Measurements from ENCODE around the gene MBTPS1. TPM values are rescaled to one million over a fixed set of nuclear protein-coding genes. Genes with fewer than 3 reads are reported as not detected.

Gene MBTPS1
- total and polyA plus RNA-seq, 9 of the 15 experiments (the other 6 are each of a cell fraction or from before 2014, with no cell fraction given): 2.8 to 57.6 (median 43.8) TPM

- WGBS (ENCODE audit: insufficient coverage, low coverage, missing lambda C conversion rate): 92% methylated on average over 7 of the region's 7 CpGs
- no peak for FAIRE-seq
- Histone ChIP-seq H3K79me2 (ENCODE audit: control insufficient read depth, insufficient read depth, low read length) (no peaks in the 10 kb centered on the region), H3K27ac (ENCODE audit: extremely low read depth, low read depth, low read length) (no peak overlapping the region), H3K4me1 (replicated peaks in 1 of 2; ENCODE audit: control insufficient read depth in 2 of 2, insufficient read depth in 2 of 2, low read length in 2 of 2) (peaks cover 8 to 21% of the 10 kb centered on the region in 2 experiments; a peak in 4 of 5 replicates), H3K27me3 (ENCODE audit: control insufficient read depth in 2 of 2, insufficient read depth in 2 of 2, low read length in 2 of 2) (no peaks in the 10 kb centered on the region), H3K9ac (ENCODE audit: insufficient read depth in 1 of 2, low read depth in 2 of 2, low read length in 2 of 2) (no peak overlapping the region), H3K36me3 (ENCODE audit: control insufficient read depth, insufficient read depth, low read length) (peaks cover 94% of the 10 kb centered on the region), H3K9me1 (ENCODE audit: control insufficient read depth, insufficient read depth, low read length) (peaks cover 4% of the 10 kb centered on the region), H2AFZ (ENCODE audit: low read depth, low read length) (no peak overlapping the region), H4K20me1 (replicated peaks; ENCODE audit: control insufficient read depth, insufficient read depth, low read length) (no peaks in the 10 kb centered on the region; the same call in 1 of the 2 replicates), H3K4me3 (no peak overlapping the region), H3K4me2 (ENCODE audit: insufficient read depth, low read length) (no peak overlapping the region), H3K9me3 (replicated peaks; ENCODE audit: control insufficient read depth, insufficient read depth, low read depth, low read length) (no peaks in the 10 kb centered on the region)
- intact Hi-C loops (cut with micrococcal nuclease): no loop called here
- no TSS peak for BruUV-seq (replicated peaks)
- CTCF ChIA-PET (ENCODE audit: low intra/inter-chr PET ratio): no interaction called here
- DNase-seq (ENCODE audit: extremely low read depth in 1 of 4, low spot score in 3 of 4): no peak
- ATAC-seq: no peak
- in situ Hi-C loops (cut with MboI): no loop called here
- POLR2A ChIA-PET: interaction anchor here (0.5 to 1.2 kb wide), 3 partner anchors 14 to 1871 kb away, joined by 3 to 4 read pairs (median 3); partner anchors contain the start of gene SLC38A8
- TF ChIP-seq SFPQ (IDR thresholded peaks at IDR 0.05; ENCODE audit: low read depth, low read length): no peak
- TF ChIP-seq SMAD4 (CRISPR knock-in tag; conservative IDR thresholded peaks at IDR 0.05): no peak
- TF ChIP-seq MEIS2 (IDR thresholded peaks at IDR 0.05; ENCODE audit: partially characterized antibody): no peak
- TF ChIP-seq IRF9 (tag; IDR thresholded peaks at IDR 0.05): no peak
- TF ChIP-seq HMGN3 (IDR thresholded peaks at IDR 0.05; ENCODE audit: borderline replicate concordance, extremely low read depth, insufficient read length, low read depth, low read length): no peak
- no peak for TF ChIP-seq MBD1 (CRISPR knock-in tag; IDR thresholded peaks at IDR 0.05)
- no peak for TF ChIP-seq PCBP1 (IDR thresholded peaks at IDR 0.05; ENCODE audit: low read depth, low read length, poor library complexity, severe bottlenecking)
- no peak for TF ChIP-seq PKNOX1 (IDR thresholded peaks at IDR 0.05)
- no peak for TF ChIP-seq CSDE1 (IDR thresholded peaks at IDR 0.05)
- TF ChIP-seq HMBOX1 (IDR thresholded peaks at IDR 0.05): no peak
- TF ChIP-seq BACH1 (tag; IDR thresholded peaks at IDR 0.05): no peak
- TF ChIP-seq ZNF561 (CRISPR knock-in tag; conservative IDR thresholded peaks at IDR 0.05): no peak
- TF ChIP-seq THAP7 (CRISPR knock-in tag; IDR thresholded peaks at IDR 0.05): no peak
Observed at GRCh38 chr16:84056933-84057332, 59.8 kb downstream of the MBTPS1 start.
